GM12878 (cell line): ENCODE data around the gene BEST2. TPM values are rescaled to one million over a fixed set of nuclear protein-coding genes. Genes with fewer than 3 reads are reported as not detected.
A peak's percentile ranks its signal among the peaks of the same experiment; 100 is the strongest.

Experiments used
- ATF2 ChIP-seq: IDR thresholded peaks from 2 replicates; pipeline ENCODE4 v1.6.1; 2012; ENCODE audit warnings: low read length, inconsistent platforms
- BRCA1 ChIP-seq: IDR thresholded peaks from 2 replicates; pipeline ENCODE4 v1.6.1; 2011; ENCODE audit warnings: low read depth, low read length, improper control_type of control experiment
- CEBPB ChIP-seq, 2 experiments: fragments of 150-350 bp in 1 of 2; IDR thresholded peaks; 2 replicates each; pipeline ENCODE4 v1.6.1; 2012 to 2014; ENCODE audit warnings: low read depth in 2 of 2, low read length in 2 of 2, borderline replicate concordance in 1 of 2, inconsistent platforms in 1 of 2
- CHD4 ChIP-seq: fragments of 200-600 bp; sonication (generic); IDR thresholded peaks from 2 replicates; pipeline ENCODE4 v1.6.1; 2016; ENCODE audit warnings: mild to moderate bottlenecking
- CREB1 ChIP-seq: IDR thresholded peaks from 2 replicates; pipeline ENCODE4 v1.6.1; 2012; ENCODE audit warnings: low read depth, mild to moderate bottlenecking, inconsistent platforms
- ETV6 ChIP-seq, 2 experiments: fragments of 450-650 bp in 1 of 2; IDR thresholded peaks in 1 of 2; conservative IDR thresholded peaks in 1 of 2; 2 replicates each; pipeline ENCODE4 v1.6.1; 2014; ENCODE audit warnings: antibody characterized with exemption in 1 of 2, borderline replicate concordance in 1 of 2, low read depth in 1 of 2, mild to moderate bottlenecking in 1 of 2, moderate library complexity in 1 of 2
- GATAD2B ChIP-seq: fragments of 450-650 bp; conservative IDR thresholded peaks from 2 replicates; pipeline ENCODE4 v1.6.1; 2017; ENCODE audit warnings: low read depth, mild to moderate bottlenecking, moderate library complexity
- HDAC2 ChIP-seq: fragments of 200-600 bp; sonication (generic); IDR thresholded peaks from 2 replicates; pipeline ENCODE4 v1.6.1; 2017
- HSF1 ChIP-seq: fragments of 150-350 bp; IDR thresholded peaks from 2 replicates; pipeline ENCODE4 v1.6.1; 2014; ENCODE audit warnings: mild to moderate bottlenecking, low read depth, low read length
- IRF3 ChIP-seq: fragments of 450-650 bp; IDR thresholded peaks from 2 replicates; pipeline ENCODE4 v1.6.1; 2014; ENCODE audit warnings: mild to moderate bottlenecking
- MEF2B ChIP-seq: fragments of 450-650 bp; IDR thresholded peaks from 2 replicates; pipeline ENCODE4 v1.6.1; 2018; ENCODE audit warnings: mild to moderate bottlenecking, moderate library complexity; ENCODE audit not compliant: partially characterized antibody, poor library complexity, severe bottlenecking
- MYB ChIP-seq: fragments of 150-350 bp; IDR thresholded peaks from 2 replicates; pipeline ENCODE4 v1.6.1; 2014; ENCODE audit warnings: mild to moderate bottlenecking, low read depth, low read length, borderline replicate concordance
- NBN ChIP-seq: fragments of 450-650 bp; IDR thresholded peaks from 2 replicates; pipeline ENCODE4 v1.6.1; 2016
- PAX5 ChIP-seq: IDR thresholded peaks from 2 replicates; pipeline ENCODE4 v1.6.1; 2011; ENCODE audit warnings: low read depth, low read length, borderline replicate concordance
- RCOR1 ChIP-seq: conservative IDR thresholded peaks from 2 replicates; pipeline ENCODE4 v1.6.1; 2012; ENCODE audit warnings: low read depth, low read length, improper control_type of control experiment
- RUNX3 ChIP-seq: IDR thresholded peaks from 2 replicates; pipeline ENCODE4 v1.6.1; 2012; ENCODE audit warnings: low read length, inconsistent platforms
- SP1 ChIP-seq: IDR thresholded peaks from one replicate; pipeline ENCODE4 v1.6.1; 2011; ENCODE audit warnings: low read depth, low read length
- STAT1 ChIP-seq: fragments of 450-650 bp; conservative IDR thresholded peaks from 2 replicates; pipeline ENCODE4 v1.6.1; 2014; ENCODE audit warnings: antibody characterized with exemption, mild to moderate bottlenecking
- TCF12 ChIP-seq: IDR thresholded peaks from 2 replicates; pipeline ENCODE4 v1.6.1; 2011; ENCODE audit warnings: low read depth, mild to moderate bottlenecking, low read length
- TCF3 ChIP-seq: IDR thresholded peaks from 2 replicates; pipeline ENCODE4 v1.6.1; 2012; ENCODE audit warnings: low read depth, mild to moderate bottlenecking, low read length, borderline replicate concordance; ENCODE audit not compliant: insufficient read depth
- ZNF24 ChIP-seq: fragments of 450-650 bp; IDR thresholded peaks from 2 replicates; pipeline ENCODE4 v1.6.1; 2017; ENCODE audit warnings: antibody characterized with exemption, mild to moderate bottlenecking
- ZNF384 ChIP-seq: IDR thresholded peaks from 2 replicates; pipeline ENCODE4 v1.6.1; 2012; ENCODE audit warnings: low read depth, mild to moderate bottlenecking, low read length, improper control_type of control experiment, borderline replicate concordance
- polyA plus RNA-seq, 11 experiments: library from polyadenylated mRNA; depleted of rRNA in 4 of 11; unstranded in 6 of 11; stranded (reverse) in 5 of 11; fragments of >200 nt; fragmentation: Nextera tagmentation in 4 of 11; fragmentation: Illumina TruSeq in 1 of 11; extraction: Ambion mirVana in 4 of 11; extraction: Trizol in 1 of 11; gene quantifications; 1 replicate in 1 of 11; 2 replicates in 10 of 11; pipeline versions ENCODE4 v1.2.1 to v1.2.3, GENCODE V29; 2011 to 2016; ENCODE audit warnings: inconsistent platforms in 2 of 11, missing spikeins in 2 of 11, low read depth in 1 of 11
- total RNA-seq, 4 experiments: library from RNA; depleted of rRNA in 3 of 4; stranded (reverse); fragments of >200 nt in 3 of 4; fragmentation: Illumina TruSeq in 1 of 4; extraction: Trizol in 1 of 4; gene quantifications; 2 replicates each; pipeline versions ENCODE4 v1.2.1 to v1.2.3, GENCODE V29; 2013 to 2021
- TF ChIP-seq, protein P1 (sequence below): fragments of 450-650 bp; formaldehyde crosslinking; IDR thresholded peaks from 2 replicates; pipeline ENCODE4 v1.5.0; 2022; ENCODE audit warnings: mild to moderate bottlenecking, missing genetic modification characterization

BEST2 gene
- total and polyA plus RNA-seq, 10 of the 15 experiments (the other 5 are each of a cell fraction or from before 2014, with no cell fraction given): not detected

DNA sequence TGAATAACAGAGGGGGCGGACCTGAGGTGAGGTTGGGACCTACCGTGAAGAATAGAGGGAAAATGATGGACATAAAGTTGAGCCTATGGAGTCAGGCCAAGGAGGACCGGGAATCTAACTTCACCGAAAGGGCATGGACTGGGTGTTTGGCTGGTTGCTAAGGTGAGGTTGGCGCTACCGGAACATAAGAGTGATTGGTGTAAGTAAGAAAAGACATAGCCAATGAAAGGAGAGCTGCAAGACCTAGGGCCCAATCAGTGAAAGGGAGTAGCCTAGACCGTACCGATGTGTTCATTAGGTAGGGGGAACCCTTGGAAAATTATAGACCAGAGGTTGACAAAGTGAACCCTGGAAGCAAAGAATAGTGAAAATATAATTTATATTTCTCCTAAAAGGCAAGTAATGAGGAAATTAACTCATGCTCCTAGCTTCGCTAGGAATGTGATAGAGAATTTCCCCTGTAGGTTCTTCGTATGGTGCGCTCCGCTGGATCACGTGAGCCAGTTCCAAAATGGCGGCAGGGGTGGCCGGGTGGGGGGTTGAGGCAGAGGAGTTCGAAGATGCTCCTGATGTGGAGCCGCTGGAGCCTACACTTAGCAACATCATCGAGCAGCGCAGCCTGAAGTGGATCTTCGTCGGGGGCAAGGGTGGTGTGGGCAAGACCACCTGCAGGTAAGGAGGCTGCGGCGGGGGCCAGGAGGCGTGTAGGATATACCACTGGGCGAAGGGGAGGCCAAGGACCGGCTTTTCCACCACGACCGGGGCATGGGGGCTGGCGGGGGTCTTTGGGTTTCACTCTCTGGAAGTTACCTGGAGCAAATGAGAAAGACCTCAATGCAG is 14.4 kb upstream of the BEST2 start, which contains the start of gene GET3 (continued):
- TF ChIP-seq HSF1: peak; percentile 42; the same call in 1 of the 2 replicates
- no peak for TF ChIP-seq CHD4
- peak; percentile 25 for TF ChIP-seq MEF2B
- TF ChIP-seq HDAC2: peak; percentile 100
- TF ChIP-seq STAT1: 0 out of 2 replicates have a peak, but pooled peaks have one; percentile 88
- TF ChIP-seq IRF3: peak; percentile 82
- TF ChIP-seq NBN: peak; percentile 89
- TF ChIP-seq PAX5: no peak
- TF ChIP-seq CEBPB (IDR thresholded peaks at IDR 0.05; ENCODE audit: borderline replicate concordance in 1 of 2, low read depth in 2 of 2, low read length in 2 of 2): no peak
- no peak for TF ChIP-seq ATF2
- TF ChIP-seq CREB1: no peak
- no peak for TF ChIP-seq GATAD2B
- TF ChIP-seq MYB: no peak
- 0 out of 2 replicates have a peak, but pooled peaks have one; percentile 47 for TF ChIP-seq TCF3
- no peak; the same call in 1 of the 2 replicates for TF ChIP-seq RUNX3
- TF ChIP-seq BRCA1: no peak
- no peak for TF ChIP-seq RCOR1
- TF ChIP-seq ZNF384: no peak
- TF ChIP-seq, protein P1, sequence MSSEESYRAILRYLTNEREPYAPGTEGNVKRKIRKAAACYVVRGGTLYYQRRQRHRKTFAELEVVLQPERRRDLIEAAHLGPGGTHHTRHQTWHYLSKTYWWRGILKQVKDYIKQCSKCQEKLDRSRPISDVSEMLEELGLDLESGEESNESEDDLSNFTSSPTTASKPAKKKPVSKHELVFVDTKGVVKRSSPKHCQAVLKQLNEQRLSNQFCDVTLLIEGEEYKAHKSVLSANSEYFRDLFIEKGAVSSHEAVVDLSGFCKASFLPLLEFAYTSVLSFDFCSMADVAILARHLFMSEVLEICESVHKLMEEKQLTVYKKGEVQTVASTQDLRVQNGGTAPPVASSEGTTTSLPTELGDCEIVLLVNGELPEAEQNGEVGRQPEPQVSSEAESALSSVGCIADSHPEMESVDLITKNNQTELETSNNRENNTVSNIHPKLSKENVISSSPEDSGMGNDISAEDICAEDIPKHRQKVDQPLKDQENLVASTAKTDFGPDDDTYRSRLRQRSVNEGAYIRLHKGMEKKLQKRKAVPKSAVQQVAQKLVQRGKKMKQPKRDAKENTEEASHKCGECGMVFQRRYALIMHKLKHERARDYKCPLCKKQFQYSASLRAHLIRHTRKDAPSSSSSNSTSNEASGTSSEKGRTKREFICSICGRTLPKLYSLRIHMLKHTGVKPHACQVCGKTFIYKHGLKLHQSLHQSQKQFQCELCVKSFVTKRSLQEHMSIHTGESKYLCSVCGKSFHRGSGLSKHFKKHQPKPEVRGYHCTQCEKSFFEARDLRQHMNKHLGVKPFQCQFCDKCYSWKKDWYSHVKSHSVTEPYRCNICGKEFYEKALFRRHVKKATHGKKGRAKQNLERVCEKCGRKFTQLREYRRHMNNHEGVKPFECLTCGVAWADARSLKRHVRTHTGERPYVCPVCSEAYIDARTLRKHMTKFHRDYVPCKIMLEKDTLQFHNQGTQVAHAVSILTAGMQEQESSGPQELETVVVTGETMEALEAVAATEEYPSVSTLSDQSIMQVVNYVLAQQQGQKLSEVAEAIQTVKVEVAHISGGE (CRISPR knock-in tag): no peak
- TF ChIP-seq ETV6 (conservative IDR thresholded peaks at IDR 0.05 in 1 of 2, IDR thresholded peaks at IDR 0.05 in 1 of 2; ENCODE audit: borderline replicate concordance in 1 of 2, low read depth in 1 of 2): no peak
- peak; percentile 57; the same call in 1 of the 2 replicates for TF ChIP-seq TCF12
- peak; percentile 90 for TF ChIP-seq SP1
- TF ChIP-seq ZNF24: no peak
